Breast epithelium (tissue), 3 donors: ENCODE results near the gene ARHGDIB.

ENCODE experiments used
- CTCF ChIP-seq, 3 donors: fragments of 450-650 bp; IDR thresholded peaks; one replicate each; pipeline ENCODE4 v1.5.1; 2016 to 2017; ENCODE audit warnings: antibody characterized with exemption in 3 of 3, mild to moderate bottlenecking in 3 of 3, moderate library complexity in 3 of 3
- POLR2A ChIP-seq: fragments of 450-650 bp; IDR thresholded peaks from one replicate; pipeline ENCODE4 v1.6.1; 2016; ENCODE audit warnings: antibody characterized with exemption, mild to moderate bottlenecking, moderate library complexity

GRCh38 chr12:14999021-14999694 is 37.8 kb upstream of the ARHGDIB start:
- no peak for TF ChIP-seq CTCF (IDR thresholded peaks at IDR 0.05)
- no peak for TF ChIP-seq POLR2A
